SK-MEL-5 (cell line): Measurements from ENCODE around the gene DEFB127. TPM values are rescaled to one million over a fixed set of nuclear protein-coding genes. Genes with fewer than 3 reads are reported as not detected.

ENCODE experiments used
- total RNA-seq: library from RNA; depleted of rRNA; stranded (reverse); fragments of >200 nt; shearing (Covaris generic); gene quantifications from 2 replicates; pipeline ENCODE4 v1.2.3, GENCODE V29; 2014; rRNA removed

The DEFB127 gene
- total RNA-seq, 1 experiment from 2014 or later = not detected

Other genes starting within 250 kb of the DEFB127 start
- gene DEFB125, start 69.8 kb upstream of the DEFB127 start, total RNA-seq = not detected in 2 replicates
- gene DEFB126, start 14.9 kb upstream of the DEFB127 start, total RNA-seq = 5.1 and 5.5 TPM in 2 replicates
- gene DEFB128, start 32.3 kb downstream of the DEFB127 start, total RNA-seq = not detected in 2 replicates
- not detected in 2 replicates for gene DEFB129, start 69.8 kb downstream of the DEFB127 start, total RNA-seq
- gene DEFB132, start 100.3 kb downstream of the DEFB127 start, total RNA-seq = not detected in 2 replicates
- gene C20orf96, start 133.3 kb downstream of the DEFB127 start, total RNA-seq = 1.6 and 1.7 TPM in 2 replicates
- gene ZCCHC3, start 140.1 kb downstream of the DEFB127 start, total RNA-seq = 25.5 and 29.7 TPM in 2 replicates
- gene SOX12, start 168.1 kb downstream of the DEFB127 start, total RNA-seq = 3.1 and 3.9 TPM in 2 replicates
- 38.2 and 41.8 TPM in 2 replicates for gene NRSN2, start 189.7 kb downstream of the DEFB127 start, total RNA-seq
- 146 and 157 TPM in 2 replicates for gene TRIB3, start 223.3 kb downstream of the DEFB127 start, total RNA-seq